Measurements from ENCODE around the gene SPTLC3. TPM values are rescaled to one million over a fixed set of nuclear protein-coding genes. Genes with fewer than 3 reads are reported as not detected.

SPTLC3 gene
- total RNA-seq, 1 experiment from 2014 or later, result 20.3 TPM

- intact Hi-C loops (cut with micrococcal nuclease), result no loop called here
- CTCF ChIA-PET, result interaction anchor here (0.7 to 1.2 kb wide), 5 partner anchors 11 to 136 kb away, joined by 3 to 8 read pairs (median 5); no protein-coding TSS in a partner anchor
- Mint-ChIP-seq H3K36me3 (ENCODE audit: insufficient read depth, unreplicated experiment) (no peaks in the 10 kb centered on the region), H3K27ac (ENCODE audit: low read depth, unreplicated experiment) (no peak overlapping the region), H3K9me3 (ENCODE audit: unreplicated experiment) (peaks cover 9% of the 10 kb centered on the region), H3K27me3 (ENCODE audit: insufficient read depth, unreplicated experiment) (no peaks in the 10 kb centered on the region), H3K4me3 (ENCODE audit: unreplicated experiment) (no peak overlapping the region), H3K4me1 (ENCODE audit: insufficient read depth, unreplicated experiment) (peaks cover 20% of the 10 kb centered on the region)
- DNase-seq (ENCODE audit: unreplicated experiment), result no peak
- POLR2A ChIA-PET, result interaction anchor here (4.4 kb wide), 1 partner anchor 47 kb away, joined by 27 read pairs; no protein-coding TSS in a partner anchor
- BruUV-seq (replicated peaks), result no TSS peak
- no peak for TF ChIP-seq CTCF (IDR thresholded peaks at IDR 0.05; ENCODE audit: unreplicated experiment)
Observed at GRCh38 chr20:12982098-12982497, 26.7 kb upstream of the SPTLC3 start.

GRCh38 chr20:12984069-12984765 lies 24.6 kb upstream of the SPTLC3 start:
- POLR2A ChIA-PET, result interaction anchor here (0.6 to 4.4 kb wide), 9 partner anchors 8 to 519 kb away, joined by 3 to 44 read pairs (median 4); partner anchors contain the start of gene SPTLC3
- Mint-ChIP-seq H3K27me3 (ENCODE audit: insufficient read depth, unreplicated experiment) (no peaks in the 10 kb centered on the region), H3K36me3 (ENCODE audit: insufficient read depth, unreplicated experiment) (no peaks in the 10 kb centered on the region), H3K4me1 (ENCODE audit: insufficient read depth, unreplicated experiment) (peaks cover 15% of the 10 kb centered on the region), H3K9me3 (ENCODE audit: unreplicated experiment) (peaks cover 9% of the 10 kb centered on the region), H3K27ac (ENCODE audit: low read depth, unreplicated experiment) (no peak overlapping the region), H3K4me3 (ENCODE audit: unreplicated experiment) (no peak overlapping the region)
- TF ChIP-seq CTCF (IDR thresholded peaks at IDR 0.05; ENCODE audit: unreplicated experiment), result no peak
- DNase-seq (ENCODE audit: unreplicated experiment), result peak; percentile 23
- BruUV-seq (replicated peaks), result no TSS peak
- CTCF ChIA-PET, result interaction anchor here (0.6 to 1.8 kb wide), 16 partner anchors 13 to 1431 kb away, joined by 3 to 11 read pairs (median 4); no protein-coding TSS in a partner anchor
- intact Hi-C loops (cut with micrococcal nuclease), result no loop called here

GRCh38 chr20:12984863-12985262 lies 23.9 kb upstream of the SPTLC3 start:
- intact Hi-C loops (cut with micrococcal nuclease), result no loop called here
- H3K27ac Mint-ChIP-seq (ENCODE audit: low read depth, unreplicated experiment), result no peak overlapping the region
- CTCF ChIA-PET, result interaction anchor here (0.6 to 1.9 kb wide), 7 partner anchors 15 to 120 kb away, joined by 3 to 11 read pairs (median 4); partner anchors contain the start of gene SPTLC3

More at GRCh38 chr20:12984863-12985262, 23.9 kb upstream of the SPTLC3 start:
- no peaks in the 10 kb centered on the region for H3K36me3 Mint-ChIP-seq (ENCODE audit: insufficient read depth, unreplicated experiment)
- no peaks in the 10 kb centered on the region for H3K27me3 Mint-ChIP-seq (ENCODE audit: insufficient read depth, unreplicated experiment)
- H3K9me3 Mint-ChIP-seq (ENCODE audit: unreplicated experiment), result peaks cover 3% of the 10 kb centered on the region
- TF ChIP-seq CTCF (IDR thresholded peaks at IDR 0.05; ENCODE audit: unreplicated experiment), result no peak
- DNase-seq (ENCODE audit: unreplicated experiment), result peak; percentile 62
- BruUV-seq (replicated peaks), result no TSS peak
- H3K4me1 Mint-ChIP-seq (ENCODE audit: insufficient read depth, unreplicated experiment), result peaks cover 15% of the 10 kb centered on the region
- POLR2A ChIA-PET, result interaction anchor here (0.6 to 4.4 kb wide), 5 partner anchors 15 to 1027 kb away, joined by 3 to 44 read pairs (median 3); partner anchors contain the start of gene SPTLC3
- H3K4me3 Mint-ChIP-seq (ENCODE audit: unreplicated experiment), result no peak overlapping the region

Measured in MCF 10A (cell line).